PC-3 (cell line): ENCODE measurements around the gene PXT1. TPM values are rescaled to one million over a fixed set of nuclear protein-coding genes. Genes with fewer than 3 reads are reported as not detected.

ENCODE experiments used
- ATAC-seq: fragments of 200-7000 bp; cut with Tn5 transposase; 2 replicates; pipeline ENCODE4 v1.9.1; 2020; ENCODE audit warnings: mild to moderate bottlenecking, moderate library complexity
- BruUV-seq: library from RNA; stranded (reverse); fragments of 400-500 nt; replicated peaks from 2 replicates; lab custom pipeline; 2021; lab: Mats Ljungman, UMichigan
- CTCF ChIA-PET: fragments of 300-600 bp; sonication (Branson Sonifier 250); formaldehyde crosslinking; loops from one replicate; lab custom pipeline; 2022; ENCODE audit warnings: antibody characterized with exemption; lab: Charles Lee
- POLR2A ChIA-PET: fragments of 300-600 bp; sonication (Branson Sonifier 250); formaldehyde crosslinking; loops from one replicate; lab custom pipeline; 2022; ENCODE audit warnings: antibody characterized with exemption; ENCODE audit not compliant: unreplicated experiment; lab: Charles Lee
- DNase-seq: peaks from one replicate; pipeline ENCODE4 v3.0.0-alpha.2; 2015
- H2AFZ ChIP-seq: fragments of 300-600 bp; sonication (generic); 2 replicates; pipeline ENCODE4 v1.6.0; 2016; ENCODE audit warnings: antibody characterized with exemption, low read length
- H3F3A ChIP-seq: fragments of 300-600 bp; sonication (generic); one replicate; pipeline ENCODE4 v1.6.0; 2017; ENCODE audit warnings: antibody characterized with exemption, low read length, control low read depth, mild to moderate bottlenecking; ENCODE audit not compliant: unreplicated experiment
- H3K27ac ChIP-seq: fragments of 300-600 bp; sonication (generic); 2 replicates; pipeline ENCODE4 v1.5.1; 2016; ENCODE audit warnings: mild to moderate bottlenecking, low read length
- H3K27me3 ChIP-seq: fragments of 300-600 bp; sonication (generic); 2 replicates; pipeline ENCODE4 v1.6.1; 2016; ENCODE audit warnings: low read length, mixed read lengths
- H3K36me3 ChIP-seq: fragments of 300-600 bp; sonication (generic); 2 replicates; pipeline ENCODE4 v1.6.1; 2016; ENCODE audit warnings: low read depth, mixed run types, low read length, mixed read lengths
- H3K4me1 ChIP-seq: fragments of 300-600 bp; sonication (generic); 2 replicates; pipeline ENCODE4 v1.5.1; 2016; ENCODE audit warnings: low read length; ENCODE audit not compliant: insufficient read depth
- H3K4me2 ChIP-seq: fragments of 300-600 bp; sonication (generic); 2 replicates; pipeline ENCODE4 v1.6.0; 2016; ENCODE audit warnings: low read length
- H3K4me3 ChIP-seq: fragments of 300-600 bp; sonication (generic); 2 replicates; pipeline ENCODE4 v1.5.1; 2016; ENCODE audit warnings: mild to moderate bottlenecking, low read length, mixed read lengths
- H3K79me2 ChIP-seq: fragments of 300-600 bp; sonication (generic); 2 replicates; pipeline ENCODE4 v1.6.1; 2017; ENCODE audit warnings: low read length, mixed read lengths
- H3K9ac ChIP-seq: fragments of 300-600 bp; sonication (generic); 2 replicates; pipeline ENCODE4 v1.6.0; 2016; ENCODE audit warnings: mild to moderate bottlenecking, low read length
- H3K9me2 ChIP-seq: fragments of 300-600 bp; sonication (generic); replicated peaks from 2 replicates; pipeline ENCODE4 v1.6.1; 2016; ENCODE audit warnings: mixed run types, low read length, mixed read lengths
- H3K9me3 ChIP-seq: fragments of 300-600 bp; sonication (generic); 2 replicates; pipeline ENCODE4 v1.6.1; 2016; ENCODE audit warnings: low read length, mixed read lengths
- H4K20me1 ChIP-seq: fragments of 300-600 bp; sonication (generic); 2 replicates; pipeline ENCODE4 v1.6.1; 2016; ENCODE audit warnings: low read length, mixed read lengths
- EZH2phosphoT487 ChIP-seq: fragments of 300-600 bp; sonication (generic); IDR thresholded peaks from 2 replicates; pipeline ENCODE4 v1.6.1; 2018; ENCODE audit warnings: mild to moderate bottlenecking, antibody characterized with exemption, low read length, borderline replicate concordance
- intact Hi-C: fragments of 100-400 bp; cut with micrococcal nuclease; formaldehyde crosslinking; loops from 2 replicates; pipeline ENCODE4 v1.9.0; 2023
- total RNA-seq: library from RNA; depleted of rRNA; stranded (reverse); fragments of >200 nt; gene quantifications from 2 replicates; pipeline ENCODE4 v1.2.3, GENCODE V29; 2014
- TF ChIP-seq, protein P1 (sequence below): fragments of 300-600 bp; sonication (generic); conservative IDR thresholded peaks from 2 replicates; pipeline ENCODE4 v1.5.1; 2017; ENCODE audit warnings: antibody characterized with exemption, low read depth, mild to moderate bottlenecking, low read length

PXT1 gene
- total RNA-seq, 1 experiment from 2014 or later = not detected

DNA sequence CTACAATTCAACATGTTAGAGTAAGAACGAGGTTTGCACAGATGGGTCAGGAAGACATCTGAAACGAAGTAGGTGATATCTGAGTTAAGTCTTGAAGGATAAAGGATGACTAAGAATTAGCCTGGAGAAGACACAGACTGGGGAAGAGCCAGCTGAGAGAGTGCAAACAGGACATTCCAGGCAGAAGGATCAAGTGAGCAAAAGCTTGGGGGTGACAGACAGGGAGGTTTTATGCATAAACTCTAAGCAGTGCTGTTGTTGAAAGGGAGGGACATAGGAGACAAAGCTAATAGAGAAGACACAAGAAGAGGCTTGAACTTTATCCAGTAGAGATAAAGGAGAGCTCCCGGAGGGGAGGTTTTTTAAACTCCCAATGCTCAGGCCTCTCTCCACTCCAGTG is 40.2 kb downstream of the PXT1 start:
- Histone ChIP-seq H3K9ac (no peak overlapping the region), H3K9me2 (no peaks in the 10 kb centered on the region), H2AFZ (no peak overlapping the region), H3K4me3 (no peak overlapping the region), H3K4me2 (no peak overlapping the region), H3K27me3 (no peaks in the 10 kb centered on the region), H3K36me3 (no peaks in the 10 kb centered on the region), H4K20me1 (no peaks in the 10 kb centered on the region), H3K79me2 (no peaks in the 10 kb centered on the region), H3K9me3 (peaks cover 6% of the 10 kb centered on the region; the same call in 1 of the 2 replicates), H3K4me1 (no peaks in the 10 kb centered on the region), H3K27ac (no peak overlapping the region), H3F3A (no peaks in the 10 kb centered on the region)
- intact Hi-C loops = no loop called here
- ChIA-PET CTCF (no interaction called here), POLR2A (no interaction called here)
- ATAC-seq (no peak), DNase-seq (no peak)
- no peak for TF ChIP-seq EZH2phosphoT487
- TF ChIP-seq, protein P1, sequence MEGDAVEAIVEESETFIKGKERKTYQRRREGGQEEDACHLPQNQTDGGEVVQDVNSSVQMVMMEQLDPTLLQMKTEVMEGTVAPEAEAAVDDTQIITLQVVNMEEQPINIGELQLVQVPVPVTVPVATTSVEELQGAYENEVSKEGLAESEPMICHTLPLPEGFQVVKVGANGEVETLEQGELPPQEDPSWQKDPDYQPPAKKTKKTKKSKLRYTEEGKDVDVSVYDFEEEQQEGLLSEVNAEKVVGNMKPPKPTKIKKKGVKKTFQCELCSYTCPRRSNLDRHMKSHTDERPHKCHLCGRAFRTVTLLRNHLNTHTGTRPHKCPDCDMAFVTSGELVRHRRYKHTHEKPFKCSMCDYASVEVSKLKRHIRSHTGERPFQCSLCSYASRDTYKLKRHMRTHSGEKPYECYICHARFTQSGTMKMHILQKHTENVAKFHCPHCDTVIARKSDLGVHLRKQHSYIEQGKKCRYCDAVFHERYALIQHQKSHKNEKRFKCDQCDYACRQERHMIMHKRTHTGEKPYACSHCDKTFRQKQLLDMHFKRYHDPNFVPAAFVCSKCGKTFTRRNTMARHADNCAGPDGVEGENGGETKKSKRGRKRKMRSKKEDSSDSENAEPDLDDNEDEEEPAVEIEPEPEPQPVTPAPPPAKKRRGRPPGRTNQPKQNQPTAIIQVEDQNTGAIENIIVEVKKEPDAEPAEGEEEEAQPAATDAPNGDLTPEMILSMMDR = no peak
- no TSS peak for BruUV-seq

DNA sequence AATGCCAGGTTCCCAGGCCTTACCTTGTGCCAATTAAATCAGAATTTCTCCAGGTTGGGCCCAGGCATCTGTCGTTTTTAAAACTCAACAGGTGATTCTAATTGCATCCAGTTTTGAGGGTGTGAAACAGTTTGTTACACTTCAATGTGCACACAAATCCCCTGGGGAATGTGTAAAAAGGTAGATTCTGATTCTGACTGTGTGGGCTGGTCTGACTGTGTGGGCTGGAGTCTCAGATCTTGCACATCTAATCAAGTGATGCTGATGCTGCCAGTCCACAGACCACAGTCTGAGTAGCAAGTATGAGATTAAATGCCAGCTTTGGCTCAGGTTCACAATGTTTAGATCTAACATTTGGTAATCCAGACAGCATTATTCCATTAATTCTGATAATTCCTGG is 42.7 kb downstream of the PXT1 start:
- no peak overlapping the region for H3K4me2 ChIP-seq
- H3K79me2 ChIP-seq = no peaks in the 10 kb centered on the region
- ChIA-PET POLR2A (no interaction called here), CTCF (no interaction called here)
- no peak overlapping the region for H3K9ac ChIP-seq
- no peaks in the 10 kb centered on the region for H3K36me3 ChIP-seq
- no peak overlapping the region for H2AFZ ChIP-seq
- no peaks in the 10 kb centered on the region for H3K4me1 ChIP-seq
- no peak for DNase-seq
- peaks cover 6% of the 10 kb centered on the region; the same call in 1 of the 2 replicates for H3K9me3 ChIP-seq
- H3K27ac ChIP-seq = no peak overlapping the region
- no TSS peak for BruUV-seq
- H4K20me1 ChIP-seq = no peaks in the 10 kb centered on the region
- ATAC-seq = no peak
- no peaks in the 10 kb centered on the region for H3K27me3 ChIP-seq
- intact Hi-C loops = no loop called here
- no peak overlapping the region for H3K4me3 ChIP-seq
- TF ChIP-seq, protein P1 = no peak
- H3F3A ChIP-seq = no peaks in the 10 kb centered on the region
- H3K9me2 ChIP-seq = no peaks in the 10 kb centered on the region

DNA sequence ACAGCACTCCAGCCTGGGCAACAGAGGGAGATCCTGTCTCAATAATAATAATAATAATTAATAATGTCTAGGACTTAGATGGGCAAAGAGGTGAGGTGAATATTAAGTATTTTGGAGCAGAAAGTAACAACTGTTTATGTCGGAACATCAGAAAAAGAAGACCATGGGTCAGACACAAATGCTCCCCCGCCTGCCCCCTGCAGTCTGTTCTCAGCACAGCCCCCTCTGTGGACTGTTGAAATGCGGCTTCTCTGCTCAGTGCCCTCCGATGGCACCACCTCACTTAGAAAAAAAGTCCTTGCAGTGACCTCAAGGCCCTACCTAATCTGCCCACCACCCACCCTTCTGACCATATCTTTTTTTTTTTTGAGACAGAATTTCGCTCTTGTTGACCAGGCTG is 50.0 kb downstream of the PXT1 start:
- no peak overlapping the region for H3K9ac ChIP-seq
- no TSS peak for BruUV-seq
- H2AFZ ChIP-seq = no peak overlapping the region
- no peaks in the 10 kb centered on the region for H3F3A ChIP-seq
- no peaks in the 10 kb centered on the region for H4K20me1 ChIP-seq
- no peaks in the 10 kb centered on the region for H3K9me2 ChIP-seq
- DNase-seq (no peak), ATAC-seq (no peak)
- H3K36me3 ChIP-seq = no peaks in the 10 kb centered on the region
- TF ChIP-seq, protein P1 = no peak
- no peak overlapping the region for H3K4me2 ChIP-seq
- no peak overlapping the region for H3K4me3 ChIP-seq
- H3K9me3 ChIP-seq = no peaks in the 10 kb centered on the region
- intact Hi-C loops = no loop called here
- H3K4me1 ChIP-seq = no peaks in the 10 kb centered on the region
- POLR2A ChIA-PET = no interaction called here
- no peak overlapping the region for H3K27ac ChIP-seq
- CTCF ChIA-PET = no interaction called here
- H3K79me2 ChIP-seq = no peaks in the 10 kb centered on the region
- H3K27me3 ChIP-seq = peaks cover 8% of the 10 kb centered on the region
